ENCODE results near the gene CD34. TPM values are rescaled to one million over a fixed set of nuclear protein-coding genes. Genes with fewer than 3 reads are reported as not detected.

Gene CD34
- total RNA-seq, 1 donor from 2014 or later: 69.6 TPM

DNA sequence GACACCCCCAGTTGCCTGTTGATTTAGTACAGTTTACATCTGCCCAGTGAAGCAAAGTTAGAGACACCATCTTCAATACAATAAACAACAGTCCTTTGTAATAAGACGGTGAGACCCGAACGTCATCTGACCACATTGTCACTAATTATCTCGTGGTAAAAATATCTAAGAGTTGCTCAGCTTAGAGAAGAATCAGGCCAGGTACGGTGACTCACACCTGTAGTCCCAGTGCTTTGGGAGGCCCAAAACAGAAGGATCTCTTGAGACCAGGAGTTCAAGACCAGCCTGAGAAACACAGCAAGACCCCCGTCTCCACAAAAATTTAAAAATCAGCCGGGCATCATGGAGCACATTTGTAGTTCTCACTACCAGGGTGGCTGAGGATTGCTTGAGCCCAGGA is 53.5 kb downstream of the CD34 start:
- Histone ChIP-seq H3K4me1 (peaks cover 92% of the 10 kb centered on the region), H3K4me3 (no peak overlapping the region), H3K9me3 (replicated peaks) (no peaks in the 10 kb centered on the region), H3K36me3 (peaks cover 16% of the 10 kb centered on the region), H3K27me3 (ENCODE audit: low read depth) (no peaks in the 10 kb centered on the region), H3K27ac (replicated peaks) (peak overlapping the region; percentile 14)
- DNase-seq: no peak
- TF ChIP-seq CTCF (IDR thresholded peaks at IDR 0.05; ENCODE audit: borderline replicate concordance): no peak
- intact Hi-C loops (cut with micrococcal nuclease): no loop called here

DNA sequence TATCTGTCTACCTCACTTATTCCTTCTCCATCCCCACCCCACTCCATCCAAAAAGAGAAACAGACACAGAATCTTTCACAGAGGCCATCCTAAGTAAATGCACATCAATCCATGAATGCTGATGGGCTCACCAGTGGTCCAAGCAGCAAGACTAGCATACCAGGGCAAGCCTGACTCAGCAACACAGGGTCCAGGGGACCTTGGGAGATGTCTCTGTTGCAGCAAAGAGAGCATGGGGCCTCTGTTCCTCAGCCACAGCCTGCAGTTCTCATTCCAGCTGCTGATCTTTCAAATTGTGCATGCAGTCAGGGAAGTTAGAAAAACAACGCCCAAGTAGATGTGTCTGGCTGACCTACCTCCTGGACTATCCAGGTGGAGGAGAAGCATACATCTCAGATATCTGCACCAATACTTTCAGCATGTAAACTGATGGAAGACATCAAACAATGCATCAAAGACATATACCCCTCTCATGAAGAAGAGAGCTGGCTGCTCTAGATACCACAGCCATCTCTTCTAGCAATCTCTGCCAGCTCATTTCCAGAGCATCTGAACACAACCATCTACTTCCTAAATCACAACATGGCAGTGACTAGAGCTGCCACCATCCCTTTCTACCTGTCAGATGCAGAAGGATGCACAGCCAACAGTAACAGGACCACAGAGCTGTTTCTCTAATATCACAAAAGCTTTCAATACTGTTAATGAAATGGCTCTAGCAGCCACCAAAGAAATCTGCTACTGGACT is 54.5 kb downstream of the CD34 start:
- no peak for TF ChIP-seq CTCF (IDR thresholded peaks at IDR 0.05; ENCODE audit: borderline replicate concordance)
- Histone ChIP-seq H3K36me3 (peaks cover 10% of the 10 kb centered on the region), H3K27me3 (ENCODE audit: low read depth) (no peaks in the 10 kb centered on the region)

GRCh38 chr1:207854001-207854400 is 56.9 kb downstream of the CD34 start:
- DNase-seq: no peak
- Histone ChIP-seq H3K4me1 (peaks cover 98% of the 10 kb centered on the region), H3K4me3 (no peak overlapping the region), H3K27ac (replicated peaks) (peak overlapping the region; percentile 86), H3K36me3 (peaks cover 2% of the 10 kb centered on the region), H3K27me3 (ENCODE audit: low read depth) (no peaks in the 10 kb centered on the region), H3K9me3 (replicated peaks) (no peaks in the 10 kb centered on the region)
- TF ChIP-seq CTCF (IDR thresholded peaks at IDR 0.05; ENCODE audit: borderline replicate concordance): no peak
- intact Hi-C loops (cut with micrococcal nuclease): no loop called here

More for the DNA sequence above, 54.5 kb downstream of the CD34 start:
- intact Hi-C loops (cut with micrococcal nuclease): no loop called here
- Histone ChIP-seq H3K4me3 (no peak overlapping the region), H3K27ac (replicated peaks) (no peak overlapping the region), H3K4me1 (peaks cover 92% of the 10 kb centered on the region), H3K9me3 (replicated peaks) (no peaks in the 10 kb centered on the region)
- DNase-seq: no peak

DNA sequence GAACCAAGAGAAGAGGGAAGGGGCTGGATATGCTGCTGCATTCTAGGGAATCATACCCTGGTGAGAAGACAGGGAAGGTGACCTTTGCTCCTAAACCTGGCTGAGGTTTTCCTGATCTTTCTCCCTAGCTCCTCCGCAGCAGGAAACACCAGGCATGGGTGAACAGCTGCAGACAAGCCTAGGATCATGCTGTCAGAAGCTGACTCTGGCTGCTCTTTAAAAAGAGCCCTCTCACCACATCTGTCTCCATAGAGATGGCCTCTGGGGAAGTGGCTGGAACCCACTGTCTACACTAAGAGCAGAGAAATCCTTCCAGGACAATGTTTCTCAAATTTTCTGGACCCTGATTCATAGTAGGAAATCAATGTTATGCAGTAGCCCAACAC is 57.6 kb downstream of the CD34 start:
- no peaks in the 10 kb centered on the region for H3K36me3 ChIP-seq
- H3K4me3 ChIP-seq: peak overlapping the region; percentile 8
- no peak for TF ChIP-seq CTCF (IDR thresholded peaks at IDR 0.05; ENCODE audit: borderline replicate concordance)
- DNase-seq: no peak
- H3K4me1 ChIP-seq: peaks cover 98% of the 10 kb centered on the region
- peak overlapping the region; percentile 86 for H3K27ac ChIP-seq (replicated peaks)
- H3K9me3 ChIP-seq (replicated peaks): no peaks in the 10 kb centered on the region
- intact Hi-C loops (cut with micrococcal nuclease): no loop called here
- no peaks in the 10 kb centered on the region for H3K27me3 ChIP-seq (ENCODE audit: low read depth)

GRCh38 chr1:207852576-207853371 is 58.2 kb downstream of the CD34 start:
- no peak for TF ChIP-seq CTCF (IDR thresholded peaks at IDR 0.05; ENCODE audit: borderline replicate concordance)
- Histone ChIP-seq H3K4me3 (peak overlapping the region; percentile 8), H3K9me3 (replicated peaks) (no peaks in the 10 kb centered on the region), H3K27me3 (ENCODE audit: low read depth) (no peaks in the 10 kb centered on the region), H3K36me3 (no peaks in the 10 kb centered on the region), H3K4me1 (peaks cover 98% of the 10 kb centered on the region), H3K27ac (replicated peaks) (peak overlapping the region; percentile 86)
- intact Hi-C loops (cut with micrococcal nuclease): no loop called here
- DNase-seq: no peak
